C4-2B (cell line): Measurements from ENCODE around the gene CRTC1.

Source experiments
- H3K27ac ChIP-seq: fragments of 450-650 bp; 2 replicates; pipeline ENCODE4 v1.5.1; 2017
- CTCF ChIP-seq: fragments of 450-650 bp; conservative IDR thresholded peaks from 2 replicates; pipeline ENCODE4 v1.5.1; 2017; ENCODE audit warnings: mild to moderate bottlenecking
- ZFX ChIP-seq: fragments of 450-650 bp; IDR thresholded peaks from 2 replicates; pipeline ENCODE4 v1.6.1; 2017

Gene CRTC1

GRCh38 chr19:18715416-18715815 is 31.9 kb downstream of the CRTC1 start:
- TF ChIP-seq ZFX (no peak), CTCF (no peak)

GRCh38 chr19:18716857-18717256 is 33.4 kb downstream of the CRTC1 start:
- H3K27ac ChIP-seq: no peak overlapping the region
- no peak for TF ChIP-seq ZFX
- no peak for TF ChIP-seq CTCF

More at GRCh38 chr19:18715416-18715815, 31.9 kb downstream of the CRTC1 start:
- no peak overlapping the region for H3K27ac ChIP-seq

GRCh38 chr19:18717601-18718000 is 34.1 kb downstream of the CRTC1 start:
- H3K27ac ChIP-seq: no peak overlapping the region
- no peak for TF ChIP-seq CTCF
- no peak for TF ChIP-seq ZFX

GRCh38 chr19:18718015-18718526 is 34.6 kb downstream of the CRTC1 start:
- TF ChIP-seq CTCF (no peak), ZFX (no peak)
- no peak overlapping the region for H3K27ac ChIP-seq

GRCh38 chr19:18718846-18719458 is 35.5 kb downstream of the CRTC1 start:
- TF ChIP-seq ZFX: no peak
- TF ChIP-seq CTCF: no peak
- no peak overlapping the region for H3K27ac ChIP-seq

- no peak overlapping the region for H3K27ac ChIP-seq
- TF ChIP-seq ZFX: no peak
- TF ChIP-seq CTCF: no peak
These were observed 36.1 kb downstream of the CRTC1 start for GRCh38 chr19:18719541-18719940.

GRCh38 chr19:18723871-18724377 is 40.4 kb downstream of the CRTC1 start:
- TF ChIP-seq CTCF (no peak), ZFX (no peak)
- no peak overlapping the region for H3K27ac ChIP-seq
